Measurements from ENCODE around the gene MTHFD1L.
"Not testable (repeated sequence)": the region's sequence is repeated elsewhere in the genome, so short reads cannot be mapped to it uniquely, and the experiment has no call there.

Gene MTHFD1L

GRCh38 chr6:151067684-151068596, 202.4 kb downstream of the MTHFD1L start:
- DNase-seq (no peak), ATAC-seq (no peak)

DNA sequence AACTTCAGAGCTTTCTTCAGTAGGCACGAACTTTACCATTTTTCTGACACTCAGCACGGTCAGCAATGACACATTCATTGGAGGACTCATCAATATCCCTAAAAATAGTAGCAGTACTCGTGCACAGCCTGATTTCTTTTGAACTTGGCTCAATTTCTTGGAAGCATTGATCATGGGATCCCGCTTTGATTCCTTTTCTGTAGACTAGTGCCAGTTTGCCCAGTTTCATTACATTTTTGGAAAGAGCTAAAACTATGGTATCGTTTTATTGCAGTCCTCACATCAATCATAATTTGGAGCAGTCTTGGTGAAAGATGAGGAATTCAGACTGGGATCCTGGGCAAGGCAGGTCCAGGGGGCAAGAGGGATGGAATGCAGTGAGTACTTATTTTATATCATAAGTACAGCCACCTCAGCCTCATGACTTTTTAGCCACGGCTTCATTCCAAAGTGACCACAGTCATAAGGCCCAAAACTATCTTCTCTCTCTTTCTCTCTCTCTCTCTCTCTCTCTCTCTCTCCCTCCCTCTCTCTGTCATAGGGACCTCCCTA, 203.3 kb downstream of the MTHFD1L start:
- no peak for DNase-seq

GRCh38 chr6:151069641-151070040, 204.1 kb downstream of the MTHFD1L start:
- ATAC-seq (no peak), DNase-seq (no peak)

More for the DNA sequence above, 203.3 kb downstream of the MTHFD1L start:
- no peak for ATAC-seq

DNA sequence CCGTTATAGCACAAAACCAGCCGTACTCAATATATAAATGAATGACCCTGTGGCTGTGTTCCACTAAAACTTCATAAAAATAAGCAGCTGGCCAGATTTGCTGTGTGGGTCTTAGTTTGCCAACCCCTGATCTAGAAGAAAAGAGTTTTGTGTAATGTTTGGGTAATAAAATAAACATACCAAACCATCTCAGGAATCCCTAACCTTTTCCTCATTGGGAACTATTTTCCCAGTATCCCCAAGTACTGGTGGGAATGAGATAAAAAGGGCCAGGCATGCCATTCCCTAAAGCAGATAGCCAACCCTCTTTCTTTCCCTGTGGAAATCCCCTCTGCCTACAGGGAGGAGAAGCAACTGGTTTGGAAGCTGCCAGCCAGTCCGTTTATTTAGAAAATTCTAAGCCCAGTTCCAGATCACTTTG, 205.1 kb downstream of the MTHFD1L start:
- DNase-seq: no peak
- ATAC-seq: no peak

GRCh38 chr6:151071295-151071694, 205.8 kb downstream of the MTHFD1L start:
- DNase-seq (no peak), ATAC-seq (no peak)

DNA sequence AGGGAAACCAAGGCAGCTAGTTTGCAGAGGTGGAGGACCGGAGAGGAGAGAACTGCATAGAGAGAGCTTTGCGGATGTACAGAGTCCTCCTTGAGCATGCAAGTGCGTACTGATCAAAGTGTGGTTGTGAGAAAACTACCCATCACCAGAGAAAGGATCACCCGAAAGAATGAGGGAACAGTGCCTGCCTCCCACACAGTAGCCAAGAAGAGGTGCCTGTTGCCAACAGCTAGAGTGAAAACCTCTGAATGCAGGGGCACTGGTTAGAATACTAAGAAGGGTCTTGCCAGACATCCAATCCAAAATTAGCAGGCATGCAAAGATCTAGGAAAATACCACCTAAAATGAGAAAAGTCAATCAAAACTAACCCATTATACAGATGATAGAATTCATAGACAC, 207.6 kb downstream of the MTHFD1L start:
- ATAC-seq (no peak), DNase-seq (no peak)

DNA sequence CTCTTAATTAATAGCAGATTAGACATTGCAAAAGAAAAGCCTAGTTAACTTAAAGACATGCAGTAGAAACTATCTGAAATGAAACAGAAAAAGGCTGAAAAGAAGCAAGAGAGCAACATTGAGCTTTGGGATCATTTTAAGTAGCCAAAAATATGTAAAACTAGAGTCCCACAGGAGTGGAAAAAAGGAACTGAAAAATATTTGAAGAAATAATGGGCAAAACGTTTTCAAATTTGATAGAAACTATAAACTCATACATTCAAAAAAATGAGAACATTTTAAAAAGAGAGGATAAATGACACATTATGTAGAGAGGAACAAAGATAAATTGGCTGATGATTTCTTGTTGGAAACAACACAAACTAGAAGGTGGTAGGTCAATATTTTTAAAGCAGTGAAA, 208.2 kb downstream of the MTHFD1L start:
- DNase-seq: no peak
- no peak for ATAC-seq

DNA sequence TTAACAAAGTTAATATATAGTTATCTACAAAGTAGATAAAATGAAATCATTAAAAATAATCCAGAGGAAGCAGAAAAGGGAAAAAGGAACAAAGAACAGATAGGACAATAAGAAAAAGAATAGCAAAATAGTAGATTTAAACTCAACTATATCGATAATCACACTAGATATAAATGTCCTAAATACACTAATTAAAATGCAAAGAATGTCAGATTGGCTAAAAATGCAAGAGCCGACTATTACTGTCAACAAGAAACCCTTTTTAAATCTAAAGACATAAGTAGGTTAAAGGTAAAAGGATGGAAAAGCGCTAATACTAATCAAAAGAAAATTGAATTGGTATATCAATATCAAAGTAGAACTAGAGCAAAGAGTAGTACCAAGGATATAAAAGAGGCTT, 209.5 kb downstream of the MTHFD1L start:
- no peak for DNase-seq
- ATAC-seq: no peak

- no peak for ATAC-seq
- no peak for DNase-seq
Observed at GRCh38 chr6:151075527-151075926, 210.0 kb downstream of the MTHFD1L start.

GRCh38 chr6:151075930-151076555, 210.5 kb downstream of the MTHFD1L start:
- no peak for DNase-seq
- ATAC-seq: no peak

GRCh38 chr6:151078655-151079054, 213.2 kb downstream of the MTHFD1L start:
- ATAC-seq (no peak), DNase-seq (no peak)

- ATAC-seq (no peak), DNase-seq (no peak)
Observed at GRCh38 chr6:151081656-151082055, 216.2 kb downstream of the MTHFD1L start.

DNA sequence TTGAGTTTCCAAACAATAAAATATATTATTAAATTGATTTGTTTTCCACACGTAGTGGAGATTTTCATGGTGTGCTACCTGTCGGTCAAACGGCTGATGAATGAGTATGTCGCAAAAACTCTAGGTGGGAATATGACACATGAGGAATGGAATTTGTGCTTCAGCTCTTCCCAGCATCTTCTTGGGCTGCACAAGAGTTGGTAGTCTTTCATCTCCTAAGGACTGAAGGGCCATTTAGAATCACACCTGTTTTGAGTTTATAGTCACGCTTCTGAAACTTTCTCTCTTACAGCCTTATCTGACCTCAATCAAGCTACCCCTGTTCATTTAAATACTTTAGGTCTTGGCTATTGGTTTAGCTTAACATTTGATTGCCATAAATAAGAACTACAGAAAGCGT, 216.6 kb downstream of the MTHFD1L start:
- DNase-seq (no peak), ATAC-seq (no peak)

DNA sequence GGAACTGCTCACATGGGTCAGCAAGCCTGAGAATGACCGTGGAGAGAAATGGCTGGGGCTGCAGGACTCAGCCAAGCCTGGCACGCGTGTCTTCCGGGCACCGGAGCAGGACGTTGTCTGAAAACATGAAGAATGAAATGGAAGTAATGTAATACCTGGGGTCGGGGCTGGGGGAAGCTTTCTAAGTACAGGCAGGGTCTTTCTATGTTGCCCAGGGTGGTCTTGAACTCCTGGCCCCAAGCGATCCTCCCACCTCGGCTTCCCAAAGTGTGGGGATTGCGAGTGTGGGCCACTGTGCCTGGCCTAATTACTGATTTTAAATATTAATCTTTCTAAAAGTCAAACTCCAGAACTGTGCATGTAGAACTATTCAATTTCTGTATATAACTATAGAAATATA, 218.8 kb downstream of the MTHFD1L start:
- no peak for DNase-seq
- ATAC-seq: no peak

- not testable (repeated sequence) for ATAC-seq
Observed at GRCh38 chr6:151087055-151087454, 221.6 kb downstream of the MTHFD1L start.

DNA sequence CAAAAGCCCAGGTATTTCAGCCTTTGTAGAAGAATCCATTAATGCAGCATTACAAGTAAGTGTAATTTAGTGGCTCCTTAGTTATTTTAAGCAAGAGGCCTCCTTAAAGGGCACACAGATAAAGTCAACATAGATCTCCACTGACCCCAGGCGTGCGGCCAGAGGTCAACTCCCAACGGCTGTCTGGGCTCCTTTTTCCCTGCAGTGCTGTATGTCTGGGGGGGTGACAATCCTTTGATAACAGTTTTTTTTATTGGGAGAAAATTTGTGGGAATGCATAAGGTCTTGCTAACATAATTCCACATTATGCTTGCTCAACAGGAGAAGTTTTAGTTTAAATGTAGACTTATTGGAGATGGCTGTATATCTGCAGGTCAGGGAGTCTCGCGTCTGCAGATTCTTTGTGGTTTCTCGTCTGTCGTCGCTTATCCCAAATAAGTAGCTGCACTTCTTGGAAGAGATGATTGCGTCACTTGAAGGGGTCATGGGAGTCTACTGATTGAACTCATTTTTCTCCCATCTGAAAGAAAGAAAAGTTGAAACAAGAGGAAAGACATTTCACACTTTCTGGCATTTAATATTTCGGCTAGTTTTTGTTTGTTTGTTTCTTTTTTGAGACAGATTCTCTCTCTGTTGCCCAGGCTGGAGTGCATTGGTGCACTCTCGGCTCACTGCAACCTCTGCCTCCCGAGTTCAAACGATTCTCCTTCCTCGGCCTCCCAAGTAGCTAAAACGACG, 222.5 kb downstream of the MTHFD1L start:
- ATAC-seq (no peak), DNase-seq (no peak)

More at GRCh38 chr6:151087055-151087454, 221.6 kb downstream of the MTHFD1L start:
- not testable (repeated sequence) for DNase-seq

DNA sequence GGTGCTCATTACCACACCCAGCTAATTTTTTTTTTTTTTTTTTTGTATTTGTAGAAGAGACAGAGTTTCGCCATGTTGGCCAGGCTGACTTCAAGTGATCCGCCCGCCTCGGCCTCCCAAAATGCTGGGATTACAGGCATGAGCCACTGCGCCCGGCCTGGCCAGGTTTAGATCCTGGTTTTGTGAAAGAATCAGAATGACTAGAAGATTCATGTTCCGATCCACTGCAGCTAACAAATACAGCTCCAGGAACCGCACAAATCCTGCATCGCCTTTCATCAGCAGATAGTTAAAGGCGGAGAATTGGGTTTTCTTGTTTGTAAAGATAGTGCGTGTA, 223.1 kb downstream of the MTHFD1L start:
- no peak for ATAC-seq
- DNase-seq: no peak

- DNase-seq: no peak
- ATAC-seq: no peak
Observed at GRCh38 chr6:151088963-151089362, 223.5 kb downstream of the MTHFD1L start.

GRCh38 chr6:151089978-151090377, 224.5 kb downstream of the MTHFD1L start:
- DNase-seq: no peak
- ATAC-seq: no peak

DNA sequence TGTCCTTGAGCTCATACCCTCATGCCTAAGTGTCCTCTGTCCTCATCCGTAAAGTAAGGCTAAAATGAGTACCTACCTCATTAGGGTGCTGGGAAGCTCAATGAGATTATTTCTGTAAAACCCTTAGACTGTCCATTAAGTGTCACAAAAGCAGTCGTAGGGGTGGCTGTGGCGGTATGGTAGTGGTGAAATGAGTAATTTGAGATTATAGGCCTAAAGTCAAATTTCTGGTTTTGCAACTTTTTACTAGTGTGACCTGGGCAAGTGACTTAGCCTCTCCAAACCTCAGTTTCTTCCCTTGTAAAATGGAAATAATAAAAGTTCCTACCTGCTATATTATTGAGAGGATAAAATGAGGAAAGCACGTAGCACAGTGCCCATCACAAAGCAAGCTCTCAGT, 226.1 kb downstream of the MTHFD1L start:
- ATAC-seq (no peak), DNase-seq (no peak)

GRCh38 chr6:151092591-151092990, 227.1 kb downstream of the MTHFD1L start:
- ATAC-seq (no peak), DNase-seq (no peak)

DNA sequence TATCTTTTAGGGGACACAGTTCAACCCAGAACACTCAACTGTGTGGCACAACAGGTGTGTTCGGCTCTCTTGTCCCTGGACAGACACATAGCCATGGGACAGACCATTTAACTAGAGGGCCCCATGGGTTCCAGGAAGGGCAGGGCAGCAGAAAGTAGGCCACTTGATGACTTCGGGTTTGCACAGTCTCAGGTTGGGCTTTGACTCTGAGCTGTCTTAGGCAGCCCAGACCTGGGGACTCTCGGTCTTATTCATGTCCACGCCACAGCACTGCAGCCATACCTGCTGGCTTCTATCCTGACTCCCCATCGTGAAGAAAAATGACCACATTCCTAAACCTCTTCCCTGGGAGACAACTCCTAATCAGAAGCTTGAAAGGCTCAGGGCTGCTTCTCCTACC, 228.2 kb downstream of the MTHFD1L start:
- ATAC-seq (no peak), DNase-seq (no peak)
